K562 (cell line): ENCODE results near the gene SLIT1. TPM values are rescaled to one million over a fixed set of nuclear protein-coding genes. Genes with fewer than 3 reads are reported as not detected.

Experiments
- ATAC-seq: fragments of 200-7000 bp; cut with Tn5 transposase; 3 replicates; pipeline ENCODE4 v1.9.1; 2020; ENCODE audit warnings: moderate library complexity
- BruUV-seq: library from RNA; stranded (reverse); fragments of 400-500 nt; replicated peaks from 2 replicates; lab custom pipeline; 2021; lab: Mats Ljungman, UMichigan
- CTCF ChIA-PET: fragments of 300-600 bp; formaldehyde crosslinking; extraction: SDS; loops from one replicate; lab custom pipeline; 2021; ENCODE audit warnings: low intra/inter-chr PET ratio; lab: Yijun Ruan, JAX
- POLR2A ChIA-PET: fragments of 300-600, 350-650 bp; sonication (Branson Sonifier 250); formaldehyde crosslinking; extraction: SDS; loops from one replicate; lab custom pipeline; 2021; ENCODE audit warnings: antibody characterized with exemption, inconsistent platforms; lab: Yijun Ruan, JAX
- DNase-seq, 4 experiments: peaks; one replicate each; pipeline versions ENCODE4 v3.0.0 to v3.0.0-alpha.2; 2011 to 2018; ENCODE audit warnings: low spot score in 3 of 4, mixed read lengths in 3 of 4; ENCODE audit errors: extremely low read depth in 1 of 4
- FAIRE-seq: peaks from 2 replicates; lab custom pipeline; 2011; peaks lifted over from hg19 to GRCh38; lab: Jason Lieb, UNC
- H2AFZ ChIP-seq: 2 replicates; pipeline ENCODE4 v1.6.0; 2011; ENCODE audit warnings: low read depth, low read length, control low read depth, inconsistent platforms
- H3K27ac ChIP-seq: fragments of 200-600 bp; 3 replicates; pipeline ENCODE4 v1.8.0; 2011; ENCODE audit warnings: low read depth, mild to moderate bottlenecking, control low read depth, inconsistent platforms, low read length, moderate library complexity, mixed read lengths; ENCODE audit errors: extremely low read depth
- H3K27me3 ChIP-seq, 2 experiments: fragments of 300-600 bp in 1 of 2; 2 replicates in 1 of 2; 3 replicates in 1 of 2; pipeline versions ENCODE4 v1.6.0 to v1.8.0; 2011; ENCODE audit warnings: inconsistent platforms in 2 of 2, low read length in 2 of 2, mild to moderate bottlenecking in 1 of 2, mixed read lengths in 1 of 2, moderate library complexity in 1 of 2; ENCODE audit not compliant: control insufficient read depth in 2 of 2, insufficient read depth in 2 of 2
- H3K36me3 ChIP-seq: fragments of 300-600 bp; 3 replicates; pipeline ENCODE4 v1.8.0; 2011; ENCODE audit warnings: mild to moderate bottlenecking, low read length, inconsistent platforms; ENCODE audit not compliant: control insufficient read depth, insufficient read depth
- H3K4me1 ChIP-seq, 2 experiments: fragments of 200-600 bp in 1 of 2; replicated peaks in 1 of 2; 2 replicates in 1 of 2; 3 replicates in 1 of 2; pipeline versions ENCODE4 v1.5.1 to v1.8.0; 2011; ENCODE audit warnings: inconsistent platforms in 2 of 2, low read length in 2 of 2, mild to moderate bottlenecking in 1 of 2, mixed read lengths in 1 of 2, moderate library complexity in 1 of 2; ENCODE audit not compliant: control insufficient read depth in 2 of 2, insufficient read depth in 2 of 2
- H3K4me2 ChIP-seq: 2 replicates; pipeline ENCODE4 v1.6.1; 2011; ENCODE audit warnings: low read length, control low read depth, inconsistent platforms, mixed read lengths; ENCODE audit not compliant: insufficient read depth
- H3K4me3 ChIP-seq: fragments of 200-600 bp; sonication (generic), shearing (Covaris generic); 2 replicates; pipeline ENCODE4 v1.5.1; 2016; ENCODE audit warnings: control low read depth, inconsistent platforms
- H3K79me2 ChIP-seq: fragments of 200-600 bp; 3 replicates; pipeline ENCODE4 v1.8.0; 2011; ENCODE audit warnings: low read length, inconsistent platforms; ENCODE audit not compliant: control insufficient read depth, insufficient read depth
- H3K9ac ChIP-seq, 2 experiments: 2 replicates each; pipeline versions ENCODE4 v1.6.0 to v1.6.1; 2011; ENCODE audit warnings: low read depth in 2 of 2, low read length in 2 of 2, control low read depth in 1 of 2, inconsistent platforms in 1 of 2, mild to moderate bottlenecking in 1 of 2, mixed read lengths in 1 of 2; ENCODE audit not compliant: insufficient read depth in 1 of 2
- H3K9me1 ChIP-seq: one replicate; pipeline ENCODE4 v1.6.0; 2011; ENCODE audit warnings: inconsistent platforms, mild to moderate bottlenecking, low read length, moderate library complexity; ENCODE audit not compliant: control insufficient read depth, insufficient read depth
- H3K9me3 ChIP-seq: replicated peaks from 2 replicates; pipeline ENCODE4 v1.5.1; 2011; ENCODE audit warnings: low read depth, low read length, inconsistent platforms; ENCODE audit not compliant: control insufficient read depth, insufficient read depth
- H4K20me1 ChIP-seq: replicated peaks from 2 replicates; pipeline ENCODE4 v1.6.1; 2011; ENCODE audit warnings: low read length, inconsistent platforms, mixed read lengths; ENCODE audit not compliant: control insufficient read depth, insufficient read depth
- CREB3 ChIP-seq: fragments of 450-650 bp; conservative IDR thresholded peaks from 2 replicates; pipeline ENCODE4 v1.6.1; 2016; ENCODE audit warnings: missing genetic modification characterization, low read depth, mild to moderate bottlenecking, missing compliant biosample characterization, moderate library complexity
- EGR1 ChIP-seq: fragments of 450-650 bp; conservative IDR thresholded peaks from 2 replicates; pipeline ENCODE4 v1.6.1; 2017; ENCODE audit warnings: mild to moderate bottlenecking
- FOSL1 ChIP-seq: fragments of 200-800 bp; sonication (Bioruptor generic); conservative IDR thresholded peaks from 2 replicates; pipeline ENCODE4 v1.6.1; 2016; ENCODE audit warnings: missing genetic modification characterization, missing compliant biosample characterization
- FOXJ3 ChIP-seq: sonication (generic); formaldehyde crosslinking; IDR thresholded peaks from 2 replicates; pipeline ENCODE4 v1.4.0; 2020; ENCODE audit warnings: mild to moderate bottlenecking, missing genetic modification reagents
- FOXO4 ChIP-seq: fragments of 450-650 bp; formaldehyde crosslinking; IDR thresholded peaks from 2 replicates; pipeline ENCODE4 v1.4.0; 2020; ENCODE audit warnings: mild to moderate bottlenecking, moderate library complexity
- KDM2B ChIP-seq: fragments of 250-450 bp; sonication (Bioruptor Pico); IDR thresholded peaks from 2 replicates; pipeline ENCODE4 v1.8.0; 2021; ENCODE audit warnings: mild to moderate bottlenecking, moderate library complexity
- NR2C2 ChIP-seq, 2 experiments: fragments of 200-800 bp in 1 of 2; sonication (Bioruptor generic) in 1 of 2; sonication (generic) in 1 of 2; formaldehyde crosslinking in 1 of 2; IDR thresholded peaks; 2 replicates each; pipeline versions ENCODE4 v1.6.1 to v1.8.0; 2016 to 2022; ENCODE audit warnings: mild to moderate bottlenecking in 1 of 2, missing compliant biosample characterization in 1 of 2, missing genetic modification characterization in 1 of 2, missing genetic modification reagents in 1 of 2
- RBM34 ChIP-seq: fragments of 200-400 bp; formaldehyde crosslinking; IDR thresholded peaks from 2 replicates; pipeline ENCODE4 v1.6.1; 2018; ENCODE audit warnings: low read length, borderline replicate concordance; ENCODE audit not compliant: insufficient read depth
- SMAD4 ChIP-seq: fragments of 250-450 bp; sonication (Bioruptor Pico); conservative IDR thresholded peaks from 2 replicates; pipeline ENCODE4 v1.8.0; 2021; ENCODE audit warnings: inconsistent platforms, mild to moderate bottlenecking, moderate library complexity
- THRAP3 ChIP-seq: fragments of 450-650 bp; IDR thresholded peaks from 2 replicates; pipeline ENCODE4 v1.6.1; 2016; ENCODE audit warnings: mild to moderate bottlenecking, inconsistent platforms, borderline replicate concordance
- ZNF174 ChIP-seq: fragments of 250-450 bp; sonication (Bioruptor Pico); IDR thresholded peaks from 2 replicates; pipeline ENCODE4 v1.4.0; 2020; ENCODE audit warnings: mild to moderate bottlenecking
- WGBS: fragments of 100-300 bp; shearing (Covaris generic); methylation state at CpG from one replicate; pipeline ENCODE4 v1.1.6; 2016; ENCODE audit warnings: low coverage, mixed read lengths; ENCODE audit not compliant: insufficient coverage; ENCODE audit errors: missing lambda C conversion rate; 5-methylcytosine and 5-hydroxymethylcytosine counted together
- in situ Hi-C: fragments of 300-500 bp; cut with MboI; formaldehyde crosslinking; loops from 4 replicates; pipeline ENCODE4 v1.15.0; 2018; ENCODE audit warnings: inconsistent platforms, mixed read lengths
- intact Hi-C: fragments of 100-400 bp; cut with micrococcal nuclease; formaldehyde crosslinking; loops from 2 replicates; pipeline ENCODE4 v1.14.2; 2022
- polyA plus RNA-seq, 8 experiments: library from polyadenylated mRNA; depleted of rRNA in 4 of 8; stranded (reverse) in 5 of 8; unstranded in 3 of 8; fragments of >200 nt; fragmentation: Nextera tagmentation in 2 of 8; fragmentation: Illumina TruSeq in 1 of 8; extraction: Ambion mirVana in 2 of 8; extraction: Trizol in 1 of 8; gene quantifications; 2 replicates each; pipeline versions ENCODE4 v1.2.1 to v1.2.3, GENCODE V29; 2011 to 2014; ENCODE audit warnings: inconsistent platforms in 1 of 8, missing spikeins in 1 of 8
- total RNA-seq, 7 experiments: library from RNA; depleted of rRNA in 6 of 7; stranded (reverse); fragments of >200 nt in 6 of 7; fragmentation: Illumina TruSeq in 2 of 7; extraction: Trizol in 2 of 7; gene quantifications; 2 replicates each; pipeline versions ENCODE4 v1.2.1 to v1.2.3, GENCODE V29; 2011 to 2021; ENCODE audit warnings: low replicate concordance in 1 of 7

The SLIT1 gene
- total and polyA plus RNA-seq, 9 of the 15 experiments (the other 6 are each of a cell fraction or from before 2014, with no cell fraction given) = 0.01 to 0.11 (median 0.04) TPM; not detected in 3

- no TSS peak for BruUV-seq
- ChIA-PET CTCF (no interaction called here), POLR2A (no interaction called here)
- H3K4me1 ChIP-seq = peaks cover 0 to 14% of the 10 kb centered on the region in 2 experiments; a peak in 2 of 5 replicates
- no peaks in the 10 kb centered on the region for H3K9me3 ChIP-seq
- DNase-seq (no peak), ATAC-seq (no peak), FAIRE-seq (no peak)
- in situ Hi-C loops = no loop called here
- no peak overlapping the region for H3K4me3 ChIP-seq
- H3K79me2 ChIP-seq = no peaks in the 10 kb centered on the region
- no peak overlapping the region for H3K4me2 ChIP-seq
- no peak for TF ChIP-seq SMAD4 (CRISPR knock-in tag)
- no peak for TF ChIP-seq CREB3 (tag)
- no peak for TF ChIP-seq FOSL1 (tag)
- TF ChIP-seq RBM34 = no peak
- TF ChIP-seq KDM2B (CRISPR knock-in tag) = no peak
- TF ChIP-seq EGR1 = no peak
- no peak for TF ChIP-seq FOXJ3 (CRISPR knock-in tag)
- TF ChIP-seq ZNF174 (CRISPR knock-in tag) = no peak
- TF ChIP-seq FOXO4 (CRISPR knock-in tag) = no peak
- no peak for TF ChIP-seq NR2C2 (CRISPR knock-in tag; IDR thresholded peaks at IDR 0.05)
- no peak for TF ChIP-seq NR2C2 (tag; IDR thresholded peaks at IDR 0.05)
- no peak for TF ChIP-seq THRAP3
- 24% methylated on average over 22 of the region's 38 CpGs for WGBS
- intact Hi-C loops = no loop called here
- no peaks in the 10 kb centered on the region for H4K20me1 ChIP-seq
- no peak overlapping the region for H3K27ac ChIP-seq
- no peaks in the 10 kb centered on the region for H3K36me3 ChIP-seq
- peaks cover 0 to 31% of the 10 kb centered on the region in 2 experiments; a peak in 3 of 5 replicates for H3K27me3 ChIP-seq
- no peak overlapping the region for H3K9ac ChIP-seq
- H3K9me1 ChIP-seq = no peaks in the 10 kb centered on the region
- H2AFZ ChIP-seq = no peak overlapping the region
These were observed 142.8 kb downstream of the SLIT1 start for GRCh38 chr10:97042716-97043562.
